Lower leg skin (tissue), 3 donors: ENCODE results near the gene PDE7B.

Source experiments
- CTCF ChIP-seq, 3 donors: fragments of 450-650 bp; IDR thresholded peaks; one replicate each; pipeline ENCODE4 v1.5.1; 2016; ENCODE audit warnings: antibody characterized with exemption in 3 of 3, mild to moderate bottlenecking in 3 of 3, moderate library complexity in 2 of 3
- POLR2A ChIP-seq, 2 donors: fragments of 450-650 bp; IDR thresholded peaks; one replicate each; pipeline ENCODE4 v1.6.1; 2016 to 2017; ENCODE audit warnings: antibody characterized with exemption in 2 of 2, mild to moderate bottlenecking in 1 of 2, moderate library complexity in 1 of 2

- TF ChIP-seq CTCF (IDR thresholded peaks at IDR 0.05) (no peak), POLR2A (IDR thresholded peaks at IDR 0.05) (no peak)
Observed at GRCh38 chr6:136103763-136104311, 252.3 kb downstream of the PDE7B start.
